GM12875 (cell line): ENCODE results near the gene NKX2-4.

Experiments used
- H3K4me3 ChIP-seq: one replicate; pipeline ENCODE4 v1.5.1; 2011; ENCODE audit warnings: low read depth, low read length, control low read depth
- TF ChIP-seq, protein P1 (sequence below): IDR thresholded peaks from 2 replicates; pipeline ENCODE4 v1.5.1; 2011; ENCODE audit warnings: low read depth, mild to moderate bottlenecking, control low read depth, inconsistent platforms, low read length, moderate library complexity, borderline replicate concordance; ENCODE audit not compliant: insufficient read depth

NKX2-4 gene

DNA sequence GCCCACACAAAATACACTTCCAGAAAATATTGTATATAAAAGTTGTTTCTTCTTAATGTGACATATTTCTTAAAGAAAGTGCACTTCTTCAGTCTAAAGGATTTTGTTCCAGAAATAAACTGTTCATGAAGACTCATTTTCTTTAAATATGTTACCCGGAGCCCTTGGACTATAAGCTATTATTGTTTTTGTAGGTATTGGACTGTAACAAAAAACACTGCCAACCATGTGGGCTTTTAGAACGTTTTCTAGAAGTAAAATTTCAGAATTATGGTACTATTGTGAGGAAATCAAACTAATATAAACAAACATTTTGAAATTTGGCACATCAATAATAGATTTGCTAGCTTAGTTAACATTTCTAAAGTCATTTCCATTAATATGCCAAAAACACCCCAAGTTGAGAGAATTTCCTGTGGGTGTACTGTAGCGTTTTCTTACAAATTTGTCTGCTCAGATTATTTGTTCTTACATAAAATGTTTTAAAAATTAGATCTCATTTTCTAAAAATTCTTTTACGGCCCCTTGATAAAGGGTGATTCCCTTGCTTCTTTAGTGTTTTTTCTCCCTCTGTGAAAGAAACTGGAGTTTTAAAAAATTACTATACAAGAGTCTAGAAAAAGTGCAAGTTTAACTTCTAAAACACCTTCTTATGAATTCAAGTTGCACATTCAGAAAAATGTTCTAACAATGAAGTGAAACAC lies 3.4 kb downstream of the NKX2-4 start:
- no peak overlapping the region for H3K4me3 ChIP-seq
- TF ChIP-seq, protein P1, sequence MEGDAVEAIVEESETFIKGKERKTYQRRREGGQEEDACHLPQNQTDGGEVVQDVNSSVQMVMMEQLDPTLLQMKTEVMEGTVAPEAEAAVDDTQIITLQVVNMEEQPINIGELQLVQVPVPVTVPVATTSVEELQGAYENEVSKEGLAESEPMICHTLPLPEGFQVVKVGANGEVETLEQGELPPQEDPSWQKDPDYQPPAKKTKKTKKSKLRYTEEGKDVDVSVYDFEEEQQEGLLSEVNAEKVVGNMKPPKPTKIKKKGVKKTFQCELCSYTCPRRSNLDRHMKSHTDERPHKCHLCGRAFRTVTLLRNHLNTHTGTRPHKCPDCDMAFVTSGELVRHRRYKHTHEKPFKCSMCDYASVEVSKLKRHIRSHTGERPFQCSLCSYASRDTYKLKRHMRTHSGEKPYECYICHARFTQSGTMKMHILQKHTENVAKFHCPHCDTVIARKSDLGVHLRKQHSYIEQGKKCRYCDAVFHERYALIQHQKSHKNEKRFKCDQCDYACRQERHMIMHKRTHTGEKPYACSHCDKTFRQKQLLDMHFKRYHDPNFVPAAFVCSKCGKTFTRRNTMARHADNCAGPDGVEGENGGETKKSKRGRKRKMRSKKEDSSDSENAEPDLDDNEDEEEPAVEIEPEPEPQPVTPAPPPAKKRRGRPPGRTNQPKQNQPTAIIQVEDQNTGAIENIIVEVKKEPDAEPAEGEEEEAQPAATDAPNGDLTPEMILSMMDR = no peak

- no peak overlapping the region for H3K4me3 ChIP-seq
- TF ChIP-seq, protein P1 = no peak
Observed at GRCh38 chr20:21393166-21393565, 4.2 kb downstream of the NKX2-4 start.

DNA sequence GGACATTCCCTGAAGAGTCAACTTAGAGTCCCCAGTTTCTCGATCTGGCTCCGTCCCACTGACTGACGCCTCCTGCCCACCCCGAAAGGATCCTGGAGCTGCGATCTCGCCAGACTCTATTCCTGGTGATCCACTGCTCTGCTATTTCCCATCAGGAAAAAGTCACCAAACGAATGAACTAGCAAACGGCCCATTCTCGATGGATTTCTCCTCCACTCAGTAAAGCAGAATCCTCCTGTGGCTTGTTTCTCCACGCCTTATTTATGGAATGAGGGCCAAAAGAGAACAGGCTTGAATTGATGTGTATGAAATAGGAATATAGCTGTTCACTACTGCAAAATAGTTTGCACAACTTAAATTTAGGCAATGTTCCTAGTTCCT lies 5.4 kb downstream of the NKX2-4 start:
- H3K4me3 ChIP-seq = no peak overlapping the region
- TF ChIP-seq, protein P1 = no peak

GRCh38 chr20:21391185-21391971 lies 5.9 kb downstream of the NKX2-4 start:
- H3K4me3 ChIP-seq = no peak overlapping the region
- TF ChIP-seq, protein P1 = no peak

DNA sequence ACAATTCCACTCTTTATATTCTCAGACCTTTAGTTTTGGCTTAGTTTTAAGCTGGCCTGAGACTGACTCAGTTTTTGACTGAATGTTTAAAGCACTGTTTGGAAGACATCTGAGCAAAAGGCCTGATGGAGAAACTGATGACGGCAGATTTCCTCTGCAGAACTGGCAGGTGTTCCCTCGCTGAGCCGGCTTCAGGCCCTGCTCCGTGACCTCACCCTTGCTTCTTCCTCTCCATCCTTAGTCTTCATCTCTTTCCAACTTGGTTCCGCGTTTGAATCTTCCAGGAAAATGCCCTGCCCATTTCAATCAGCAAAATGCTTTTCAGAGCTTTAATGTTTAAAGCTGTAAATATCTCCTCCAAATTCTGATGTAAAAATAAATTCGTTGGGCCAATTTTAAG lies 6.6 kb downstream of the NKX2-4 start:
- TF ChIP-seq, protein P1 = no peak
- H3K4me3 ChIP-seq = no peak overlapping the region

DNA sequence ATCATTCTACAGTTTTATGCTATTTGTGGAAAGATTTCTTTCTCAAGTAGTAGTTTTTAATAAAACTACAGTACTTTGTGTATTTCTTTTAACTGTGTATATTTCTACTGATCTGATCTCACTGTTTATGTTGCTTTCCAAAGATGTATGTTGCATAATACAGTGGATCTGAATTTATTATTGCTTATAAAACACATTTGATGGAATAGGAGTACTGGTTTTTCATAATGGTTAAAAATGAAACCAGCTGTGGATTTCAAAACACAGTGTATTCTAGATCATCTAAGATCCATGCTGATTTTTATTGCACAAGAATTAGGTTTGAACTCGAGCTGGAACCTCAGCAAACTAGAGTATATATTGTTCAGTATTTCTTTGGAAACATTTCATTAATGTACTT lies 8.0 kb downstream of the NKX2-4 start:
- H3K4me3 ChIP-seq = no peak overlapping the region
- TF ChIP-seq, protein P1 = no peak

GRCh38 chr20:21388566-21388965 lies 8.8 kb downstream of the NKX2-4 start:
- TF ChIP-seq, protein P1 = no peak

More at GRCh38 chr20:21388566-21388965, 8.8 kb downstream of the NKX2-4 start:
- no peak overlapping the region for H3K4me3 ChIP-seq
